Peyer's patch (tissue), 4 donors: Measurements from ENCODE around the gene PCDHGA8. TPM values are rescaled to one million over a fixed set of nuclear protein-coding genes. Genes with fewer than 3 reads are reported as not detected.
A peak's percentile ranks its signal among the peaks of the same experiment; 100 is the strongest.

Experiments used
- DNase-seq, 3 donors: peaks; one replicate each; pipeline ENCODE4 v3.0.0-alpha.2; 2017 to 2019
- H3K27ac ChIP-seq, 4 donors: fragments of 200-600 bp; sonication (generic); one replicate each; pipeline ENCODE4 v1.5.1; 2016 to 2019
- H3K27me3 ChIP-seq, 2 donors: fragments of 200-600 bp; sonication (generic); one replicate each; pipeline ENCODE4 v1.5.1; 2019
- H3K36me3 ChIP-seq, 3 donors: fragments of 200-600 bp; sonication (generic); one replicate each; pipeline ENCODE4 v1.5.1; 2016 to 2019
- H3K4me1 ChIP-seq, 4 donors: fragments of 200-600 bp; sonication (generic); one replicate each; pipeline ENCODE4 v1.5.1; 2016 to 2019
- H3K4me3 ChIP-seq, 4 donors: fragments of 200-600 bp; sonication (generic); 1 replicate in 3 of 4; 2 replicates in 1 of 4; pipeline ENCODE4 v1.5.1; 2016 to 2019; ENCODE audit warnings: mild to moderate bottlenecking in 1 of 4
- H3K9me3 ChIP-seq, 4 donors: fragments of 200-600 bp; sonication (generic); one replicate each; pipeline ENCODE4 v1.5.1; 2016 to 2019; ENCODE audit warnings: mild to moderate bottlenecking in 1 of 4
- CTCF ChIP-seq, 6 experiments: fragments of 450-650 bp in 4 of 6; fragments of 200-600 bp in 2 of 6; sonication (generic) in 1 of 6; IDR thresholded peaks; one replicate each; pipeline ENCODE4 v1.5.1; 2017 to 2019; ENCODE audit warnings: antibody characterized with exemption in 6 of 6, mild to moderate bottlenecking in 3 of 6, moderate library complexity in 1 of 6
- POLR2A ChIP-seq, 2 donors: fragments of 450-650 bp; IDR thresholded peaks; one replicate each; pipeline ENCODE4 v1.5.1; 2017; ENCODE audit warnings: antibody characterized with exemption in 2 of 2, mild to moderate bottlenecking in 2 of 2, moderate library complexity in 2 of 2
- total RNA-seq, 4 donors: library from RNA; depleted of rRNA; stranded (reverse); fragments of >200 nt; gene quantifications; one replicate each; pipeline ENCODE4 v1.1.0, GENCODE V29; 2016

Gene PCDHGA8
- total RNA-seq, 4 donors from 2014 or later, result 0.35 to 2.5 (median 1.1) TPM

DNA sequence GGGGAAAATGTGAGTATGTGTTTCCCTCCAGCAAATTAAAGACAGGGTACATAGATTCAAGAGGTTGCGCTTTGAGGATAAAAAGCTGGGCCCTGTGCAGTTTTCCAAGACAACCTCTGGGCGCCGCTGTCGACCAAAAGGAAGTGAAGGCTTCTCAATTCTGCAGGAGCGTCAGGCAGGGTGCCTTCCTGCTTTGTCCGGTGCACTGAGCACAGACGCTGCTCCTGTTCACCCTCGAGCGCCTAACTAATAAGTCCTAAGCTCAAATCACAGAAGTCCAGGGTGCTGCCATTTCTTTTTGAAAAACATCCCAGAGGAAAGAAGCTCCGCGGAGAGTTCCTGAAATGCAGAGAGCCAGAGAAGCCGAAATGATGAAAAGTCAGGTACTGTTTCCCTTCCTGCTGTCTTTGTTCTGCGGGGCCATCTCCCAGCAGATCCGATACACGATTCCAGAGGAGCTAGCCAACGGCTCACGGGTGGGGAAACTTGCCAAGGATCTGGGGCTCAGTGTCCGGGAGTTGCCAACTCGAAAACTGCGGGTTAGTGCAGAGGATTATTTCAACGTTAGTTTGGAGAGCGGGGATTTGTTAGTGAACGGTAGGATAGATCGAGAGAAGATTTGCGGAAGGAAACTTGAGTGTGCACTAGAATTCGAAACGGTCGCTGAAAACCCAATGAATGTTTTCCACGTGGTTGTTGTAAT is 42.4 kb upstream of the PCDHGA8 start, which contains the start of gene PCDHGB1:
TSS of gene PCDHGB1 (plus strand) at position 183 of the 703 bp plus-strand sequence. CDS start at position 345, 162 bp downstream.
- Histone ChIP-seq H3K4me1 (no peaks in the 10 kb centered on the region), H3K4me3 (peak within 1 kb of the TSS in 1 of 4 donors; percentile 10), H3K27me3 (no peaks in the 10 kb centered on the region), H3K9me3 (peaks cover 0 to 40% (median 6%) of the 10 kb centered on the region in 4 donors), H3K27ac (no peak within 1 kb of the TSS), H3K36me3 (no peaks in the 10 kb centered on the region)
- no peak for DNase-seq
- peak in 3 of 6 experiments; percentile 6 to 13 (median 9) for TF ChIP-seq CTCF (IDR thresholded peaks at IDR 0.05)
- no peak for TF ChIP-seq POLR2A (IDR thresholded peaks at IDR 0.05)

DNA sequence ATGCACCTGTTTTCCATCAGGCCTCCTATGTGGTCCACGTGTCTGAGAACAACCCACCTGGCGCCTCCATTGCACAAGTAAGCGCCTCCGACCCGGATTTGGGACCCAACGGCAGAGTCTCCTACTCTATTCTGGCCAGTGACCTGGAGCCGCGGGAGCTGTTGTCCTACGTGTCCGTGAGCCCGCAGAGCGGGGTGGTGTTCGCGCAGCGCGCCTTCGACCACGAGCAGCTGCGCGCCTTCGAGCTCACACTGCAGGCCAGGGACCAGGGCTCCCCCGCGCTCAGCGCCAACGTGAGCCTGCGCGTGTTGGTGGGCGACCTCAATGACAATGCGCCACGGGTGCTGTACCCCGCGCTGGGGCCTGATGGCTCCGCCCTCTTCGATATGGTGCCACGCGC is 40.8 kb upstream of the PCDHGA8 start:
- Histone ChIP-seq H3K4me3 (no peak overlapping the region), H3K4me1 (no peaks in the 10 kb centered on the region), H3K27me3 (no peaks in the 10 kb centered on the region), H3K9me3 (peaks cover 0 to 38% (median 5%) of the 10 kb centered on the region in 4 donors), H3K36me3 (no peaks in the 10 kb centered on the region), H3K27ac (no peak overlapping the region)
- DNase-seq, result no peak
- no peak for TF ChIP-seq POLR2A (IDR thresholded peaks at IDR 0.05)
- TF ChIP-seq CTCF (IDR thresholded peaks at IDR 0.05), result no peak

- no peaks in the 10 kb centered on the region for H3K4me1 ChIP-seq
- no peak within 1 kb of the TSS for H3K27ac ChIP-seq
- TF ChIP-seq POLR2A (IDR thresholded peaks at IDR 0.05) (no peak), CTCF (IDR thresholded peaks at IDR 0.05) (peak in 4 of 6 experiments; percentile 3 to 25 (median 8))
- no peaks in the 10 kb centered on the region for H3K36me3 ChIP-seq
- H3K9me3 ChIP-seq, result peaks cover 0 to 53% (median 7%) of the 10 kb centered on the region in 4 donors
- peak within 1 kb of the TSS in 2 of 4 donors; percentile 30 to 32 for H3K4me3 ChIP-seq
- no peak for DNase-seq
- H3K27me3 ChIP-seq, result no peaks in the 10 kb centered on the region
Measured at GRCh38 chr5:141354900-141355469, 37.4 kb upstream of the PCDHGA8 start, which contains the start of gene PCDHGA4. Gene PCDHGA4 (plus strand): TSS chr5:141355021. CDS start chr5:141355108, 87 bp downstream.

- Histone ChIP-seq H3K4me1 (no peaks in the 10 kb centered on the region), H3K4me3 (no peak overlapping the region), H3K27ac (no peak overlapping the region), H3K36me3 (no peaks in the 10 kb centered on the region), H3K9me3 (peaks cover 0 to 58% (median 7%) of the 10 kb centered on the region in 4 donors), H3K27me3 (no peaks in the 10 kb centered on the region)
- no peak for DNase-seq
- TF ChIP-seq POLR2A (IDR thresholded peaks at IDR 0.05) (no peak), CTCF (IDR thresholded peaks at IDR 0.05) (no peak)
Measured at GRCh38 chr5:141355641-141356040, 36.8 kb upstream of the PCDHGA8 start.

DNA sequence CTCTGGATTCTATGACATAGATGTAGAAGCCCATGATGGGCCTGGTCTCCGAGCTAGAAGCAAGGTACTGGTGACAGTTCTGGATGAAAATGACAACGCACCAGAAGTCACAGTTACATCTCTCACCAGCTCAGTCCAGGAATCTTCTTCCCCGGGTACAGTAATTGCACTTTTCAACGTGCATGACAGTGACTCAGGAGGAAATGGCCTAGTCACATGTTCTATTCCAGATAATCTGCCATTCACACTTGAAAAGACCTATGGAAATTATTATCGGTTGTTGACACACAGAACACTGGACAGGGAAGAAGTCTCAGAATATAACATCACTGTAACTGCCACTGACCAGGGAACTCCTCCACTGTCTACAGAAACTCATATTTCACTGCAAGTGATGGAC is 36.3 kb upstream of the PCDHGA8 start:
- no peaks in the 10 kb centered on the region for H3K36me3 ChIP-seq
- no peaks in the 10 kb centered on the region for H3K27me3 ChIP-seq
- no peak for TF ChIP-seq POLR2A (IDR thresholded peaks at IDR 0.05)
- no peak for TF ChIP-seq CTCF (IDR thresholded peaks at IDR 0.05)
- no peak for DNase-seq
- peaks cover 0 to 61% (median 7%) of the 10 kb centered on the region in 4 donors for H3K9me3 ChIP-seq
- no peaks in the 10 kb centered on the region for H3K4me1 ChIP-seq
- no peak overlapping the region for H3K27ac ChIP-seq
- H3K4me3 ChIP-seq, result no peak overlapping the region
